Smooth muscle cell (in vitro differentiated cells): ENCODE results near the gene ODAD2. TPM values are rescaled to one million over a fixed set of nuclear protein-coding genes. Genes with fewer than 3 reads are reported as not detected.

ENCODE experiments used
- DNase-seq: peaks from one replicate; lab custom pipeline; 2025; ENCODE audit not compliant: unreplicated experiment; lab: John Stamatoyannopoulos, UW
- H2AFZ ChIP-seq: fragments of 200-600 bp; sonication (generic); 2 replicates; pipeline ENCODE4 v1.6.0; 2016; ENCODE audit warnings: antibody characterized with exemption, low read depth, mild to moderate bottlenecking
- H3F3A ChIP-seq: fragments of 200-600 bp; sonication (generic); 2 replicates; pipeline ENCODE4 v1.6.0; 2017; ENCODE audit warnings: antibody characterized with exemption, low read depth
- H3K27ac ChIP-seq: fragments of 200-600 bp; sonication (generic); 2 replicates; pipeline ENCODE4 v1.5.1; 2016; ENCODE audit warnings: low read depth, mild to moderate bottlenecking
- H3K27me3 ChIP-seq: fragments of 200-600 bp; sonication (generic); 2 replicates; pipeline ENCODE4 v1.6.1; 2016; ENCODE audit warnings: low read depth, mild to moderate bottlenecking
- H3K36me3 ChIP-seq: fragments of 200-600 bp; sonication (generic); 2 replicates; pipeline ENCODE4 v1.5.1; 2016; ENCODE audit warnings: low read depth
- H3K4me1 ChIP-seq: fragments of 200-600 bp; sonication (generic); 2 replicates; pipeline ENCODE4 v1.5.1; 2016; ENCODE audit warnings: low read depth
- H3K4me2 ChIP-seq: fragments of 200-600 bp; sonication (generic); 2 replicates; pipeline ENCODE4 v1.6.0; 2016; ENCODE audit warnings: mild to moderate bottlenecking
- H3K4me3 ChIP-seq: fragments of 200-600 bp; sonication (generic); 2 replicates; pipeline ENCODE4 v1.5.1; 2016; ENCODE audit warnings: mild to moderate bottlenecking
- H3K79me2 ChIP-seq: fragments of 200-600 bp; sonication (generic); 2 replicates; pipeline ENCODE4 v1.6.0; 2016; ENCODE audit warnings: low read depth, mild to moderate bottlenecking
- H3K9ac ChIP-seq: fragments of 200-600 bp; sonication (generic); 2 replicates; pipeline ENCODE4 v1.6.0; 2016; ENCODE audit warnings: low read depth
- H3K9me3 ChIP-seq: fragments of 200-600 bp; sonication (generic); replicated peaks from 2 replicates; pipeline ENCODE4 v1.5.1; 2016; ENCODE audit warnings: low read depth
- H4K20me1 ChIP-seq: fragments of 200-600 bp; sonication (generic); 2 replicates; pipeline ENCODE4 v1.6.0; 2016; ENCODE audit warnings: low read depth
- whole genome bisulfite sequencing: methylation state at CpG from one replicate; pipeline ENCODE4 v1.1.7; 2016; ENCODE audit warnings: low lambda C conversion rate; 5-methylcytosine and 5-hydroxymethylcytosine counted together
- polyA plus RNA-seq: library from polyadenylated mRNA; unstranded; fragments of >200 nt; fragmentation: Nextera tagmentation; extraction: Ambion mirVana; gene quantifications from 2 replicates; pipeline ENCODE4 v1.2.1, GENCODE V29; 2016
- total RNA-seq: library from RNA; depleted of rRNA; stranded (reverse); fragments of >200 nt; gene quantifications from 2 replicates; pipeline ENCODE4 v1.2.3, GENCODE V29; 2014
- TF ChIP-seq, protein P1 (sequence below): fragments of 200-600 bp; sonication (generic); IDR thresholded peaks from 2 replicates; pipeline ENCODE4 v1.5.1; 2017; ENCODE audit warnings: borderline replicate concordance, mild to moderate bottlenecking, antibody characterized with exemption; ENCODE audit not compliant: insufficient read depth, poor library complexity, severe bottlenecking

The ODAD2 gene
- total and polyA plus RNA-seq, 2 experiments from 2014 or later = 0.45 TPM; not detected in 1

DNA sequence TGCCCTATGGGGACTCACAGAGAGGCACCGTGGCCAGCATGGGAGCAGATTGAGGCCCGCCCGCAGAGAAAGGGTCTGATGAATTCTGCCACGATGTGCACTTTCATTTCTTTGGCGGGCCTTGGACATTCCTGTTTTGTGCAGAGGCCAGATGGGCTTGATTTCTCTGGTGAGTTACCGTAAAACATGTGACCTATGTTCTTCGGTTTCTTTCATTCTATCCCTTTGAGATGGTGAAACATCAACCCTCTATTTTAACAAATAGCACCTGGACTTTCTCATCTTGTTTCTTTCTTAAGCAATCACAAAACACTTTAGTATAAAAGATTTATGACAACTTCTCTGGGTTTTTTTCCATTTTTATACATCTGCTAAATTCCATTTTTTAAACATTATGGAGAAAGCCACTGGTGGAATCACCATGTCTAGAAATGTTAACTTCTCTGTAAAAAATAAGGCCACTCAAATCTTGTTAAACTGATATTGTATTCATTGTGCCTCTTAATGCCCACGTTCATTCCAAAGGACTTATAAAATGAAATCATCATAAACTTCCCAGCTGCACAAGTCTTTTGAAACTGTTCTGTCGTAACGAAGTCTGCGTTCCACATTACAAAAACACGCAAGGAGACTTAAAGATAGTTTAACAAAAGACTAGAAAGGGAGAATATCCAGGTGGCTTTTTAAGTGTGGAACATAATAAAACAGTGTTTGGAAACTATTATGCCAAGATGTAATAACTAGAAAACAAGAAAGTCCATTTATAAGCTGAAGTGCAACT, 21.4 kb upstream of the ODAD2 start:
- no peaks in the 10 kb centered on the region for H3K4me1 ChIP-seq
- H3K9me3 ChIP-seq = no peaks in the 10 kb centered on the region
- no peak overlapping the region for H2AFZ ChIP-seq
- no peaks in the 10 kb centered on the region for H3F3A ChIP-seq
- no peak overlapping the region for H3K9ac ChIP-seq
- H3K36me3 ChIP-seq = no peaks in the 10 kb centered on the region
- 87% methylated on average over 12 of the region's 12 CpGs for WGBS
- H3K4me2 ChIP-seq = no peak overlapping the region
- TF ChIP-seq, protein P1, sequence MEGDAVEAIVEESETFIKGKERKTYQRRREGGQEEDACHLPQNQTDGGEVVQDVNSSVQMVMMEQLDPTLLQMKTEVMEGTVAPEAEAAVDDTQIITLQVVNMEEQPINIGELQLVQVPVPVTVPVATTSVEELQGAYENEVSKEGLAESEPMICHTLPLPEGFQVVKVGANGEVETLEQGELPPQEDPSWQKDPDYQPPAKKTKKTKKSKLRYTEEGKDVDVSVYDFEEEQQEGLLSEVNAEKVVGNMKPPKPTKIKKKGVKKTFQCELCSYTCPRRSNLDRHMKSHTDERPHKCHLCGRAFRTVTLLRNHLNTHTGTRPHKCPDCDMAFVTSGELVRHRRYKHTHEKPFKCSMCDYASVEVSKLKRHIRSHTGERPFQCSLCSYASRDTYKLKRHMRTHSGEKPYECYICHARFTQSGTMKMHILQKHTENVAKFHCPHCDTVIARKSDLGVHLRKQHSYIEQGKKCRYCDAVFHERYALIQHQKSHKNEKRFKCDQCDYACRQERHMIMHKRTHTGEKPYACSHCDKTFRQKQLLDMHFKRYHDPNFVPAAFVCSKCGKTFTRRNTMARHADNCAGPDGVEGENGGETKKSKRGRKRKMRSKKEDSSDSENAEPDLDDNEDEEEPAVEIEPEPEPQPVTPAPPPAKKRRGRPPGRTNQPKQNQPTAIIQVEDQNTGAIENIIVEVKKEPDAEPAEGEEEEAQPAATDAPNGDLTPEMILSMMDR = no peak
- no peak overlapping the region for H3K4me3 ChIP-seq
- H3K79me2 ChIP-seq = no peaks in the 10 kb centered on the region
- H3K27ac ChIP-seq = no peak overlapping the region
- H4K20me1 ChIP-seq = no peaks in the 10 kb centered on the region
- no peaks in the 10 kb centered on the region for H3K27me3 ChIP-seq
- DNase-seq = no peak

GRCh38 chr10:28014651-28015050, 15.8 kb upstream of the ODAD2 start:
- Histone ChIP-seq H3F3A (no peaks in the 10 kb centered on the region), H3K4me2 (no peak overlapping the region), H3K9me3 (no peaks in the 10 kb centered on the region), H4K20me1 (no peaks in the 10 kb centered on the region), H3K27me3 (no peaks in the 10 kb centered on the region), H3K9ac (no peak overlapping the region), H2AFZ (no peak overlapping the region), H3K36me3 (no peaks in the 10 kb centered on the region), H3K27ac (no peak overlapping the region), H3K79me2 (no peaks in the 10 kb centered on the region), H3K4me3 (no peak overlapping the region), H3K4me1 (no peaks in the 10 kb centered on the region)
- DNase-seq = no peak
- TF ChIP-seq, protein P1 = no peak

DNA sequence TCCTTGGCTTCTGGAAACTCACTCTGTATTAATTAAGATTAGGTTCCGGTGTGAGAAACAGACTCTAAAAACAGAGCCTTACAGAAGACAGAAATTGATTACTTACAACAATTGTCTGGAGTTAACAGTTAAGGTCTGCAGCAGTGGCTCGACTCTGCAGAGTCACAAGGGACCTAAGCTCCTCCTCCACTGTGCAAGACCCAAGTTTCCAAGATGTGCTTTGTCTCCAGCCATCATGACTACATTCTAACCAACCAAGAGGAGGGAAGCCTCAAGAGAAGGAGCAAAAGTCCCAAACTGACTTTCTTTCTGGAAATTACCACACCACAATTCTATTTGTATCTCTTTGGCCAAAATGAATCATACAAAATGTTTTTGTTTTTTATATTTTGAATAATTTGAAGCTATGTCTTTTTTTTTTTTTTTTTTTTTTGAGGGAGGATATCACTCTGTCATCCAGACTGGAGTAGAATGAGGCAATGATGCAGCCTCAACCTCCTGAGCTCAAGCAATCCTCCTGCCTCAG, 14.2 kb upstream of the ODAD2 start:
- Histone ChIP-seq H3K4me3 (no peak overlapping the region), H3K4me2 (no peak overlapping the region), H2AFZ (no peak overlapping the region), H3K4me1 (no peaks in the 10 kb centered on the region), H4K20me1 (no peaks in the 10 kb centered on the region), H3K36me3 (no peaks in the 10 kb centered on the region), H3K27ac (no peak overlapping the region), H3K9me3 (no peaks in the 10 kb centered on the region), H3K9ac (no peak overlapping the region), H3F3A (no peaks in the 10 kb centered on the region), H3K79me2 (no peaks in the 10 kb centered on the region), H3K27me3 (no peaks in the 10 kb centered on the region)
- TF ChIP-seq, protein P1 = no peak
- DNase-seq = no peak
- 72% methylated on average over 2 of the region's 2 CpGs for WGBS

- H3F3A ChIP-seq = no peaks in the 10 kb centered on the region
- no peak overlapping the region for H3K4me3 ChIP-seq
- no peaks in the 10 kb centered on the region for H3K79me2 ChIP-seq
- no peak overlapping the region for H2AFZ ChIP-seq
- no peaks in the 10 kb centered on the region for H3K36me3 ChIP-seq
- no peak overlapping the region for H3K4me2 ChIP-seq
- H3K9ac ChIP-seq = no peak overlapping the region
- no peak for DNase-seq
- WGBS = 93% methylated on average over 1 of the region's 1 CpG
- no peaks in the 10 kb centered on the region for H4K20me1 ChIP-seq
- no peaks in the 10 kb centered on the region for H3K9me3 ChIP-seq
- H3K27ac ChIP-seq = no peak overlapping the region
- H3K4me1 ChIP-seq = no peaks in the 10 kb centered on the region
- TF ChIP-seq, protein P1 = no peak
- no peaks in the 10 kb centered on the region for H3K27me3 ChIP-seq
Observed at GRCh38 chr10:28010821-28011220, 11.9 kb upstream of the ODAD2 start.
